ENCODE results near the gene SFTPA1.
"Not testable (repeated sequence)": the region's sequence is repeated elsewhere in the genome, so short reads cannot be mapped to it uniquely, and the experiment has no call there.

The SFTPA1 gene

DNA sequence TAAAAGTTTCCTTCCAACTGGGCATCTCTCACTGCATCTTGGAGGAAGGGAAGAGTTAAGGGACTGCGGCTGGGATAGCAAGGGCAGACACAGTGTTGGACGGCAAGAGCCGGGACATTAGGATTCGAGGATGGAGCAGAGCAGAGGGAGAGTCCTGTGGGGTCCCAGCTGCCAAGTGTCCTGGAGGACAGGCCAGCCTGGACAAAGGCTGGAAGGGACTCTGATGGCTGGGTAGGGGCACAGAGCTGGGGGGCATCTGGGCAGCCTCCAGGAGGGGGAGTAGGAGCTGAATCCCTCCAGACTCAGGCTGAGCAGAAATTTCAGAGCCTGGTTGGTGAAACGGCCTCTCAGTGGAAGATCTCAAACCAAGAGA lies 19.2 kb downstream of the SFTPA1 start:
- H3K4me3 ChIP-seq (ENCODE audit: low read length): no peak overlapping the region
- TF ChIP-seq ZNF274 (IDR thresholded peaks at IDR 0.05; ENCODE audit: low read depth, low read length): no peak

DNA sequence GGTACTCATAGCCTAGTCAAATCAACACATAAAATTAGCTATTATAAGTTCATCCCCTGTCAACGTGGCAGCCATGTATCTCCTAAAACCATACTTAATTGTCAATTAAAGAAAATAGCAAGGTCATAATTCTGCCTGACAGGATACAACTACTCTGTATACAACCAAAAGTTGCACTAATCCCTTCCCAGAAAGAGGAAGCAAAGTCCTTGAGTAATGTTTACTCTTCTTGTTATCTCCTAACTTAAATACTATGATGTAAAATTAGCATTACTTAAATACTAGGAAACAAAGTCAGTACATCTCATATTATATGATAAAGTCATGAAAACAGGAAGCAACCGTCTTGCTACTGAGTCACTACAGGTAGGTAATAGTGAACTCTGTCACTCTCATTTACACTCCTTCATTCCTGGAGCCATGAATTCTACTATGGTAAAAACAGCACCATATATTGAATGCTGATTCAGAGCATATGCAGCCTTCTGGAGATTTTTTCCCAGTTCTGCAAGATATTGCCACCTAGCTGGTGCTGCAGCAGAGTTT lies 26.0 kb downstream of the SFTPA1 start:
- H3K4me3 ChIP-seq (ENCODE audit: low read length): not testable (repeated sequence)

DNA sequence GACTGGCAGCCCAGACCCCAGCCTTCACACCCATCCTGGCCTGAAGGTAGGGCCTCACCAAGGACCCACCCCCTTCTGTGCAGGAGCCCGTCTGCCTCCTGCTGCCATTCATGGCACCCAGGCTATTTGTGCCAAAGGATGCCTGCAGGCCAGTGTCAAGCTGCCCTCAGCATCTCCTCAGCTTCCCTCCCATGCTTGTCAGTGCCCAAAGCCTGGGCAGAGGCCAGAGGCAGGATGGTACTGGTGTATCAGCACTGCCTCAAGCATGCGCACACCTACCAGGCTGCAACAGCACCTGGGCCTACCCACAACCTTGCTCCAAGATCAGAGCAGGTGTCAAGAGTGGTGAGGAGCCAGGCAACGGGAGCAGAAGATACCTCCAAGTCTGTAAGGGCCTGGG lies 27.6 kb downstream of the SFTPA1 start:
- no peak overlapping the region for H3K4me3 ChIP-seq (ENCODE audit: low read length)
- no peak for TF ChIP-seq ZNF274 (IDR thresholded peaks at IDR 0.05; ENCODE audit: low read depth, low read length)

DNA sequence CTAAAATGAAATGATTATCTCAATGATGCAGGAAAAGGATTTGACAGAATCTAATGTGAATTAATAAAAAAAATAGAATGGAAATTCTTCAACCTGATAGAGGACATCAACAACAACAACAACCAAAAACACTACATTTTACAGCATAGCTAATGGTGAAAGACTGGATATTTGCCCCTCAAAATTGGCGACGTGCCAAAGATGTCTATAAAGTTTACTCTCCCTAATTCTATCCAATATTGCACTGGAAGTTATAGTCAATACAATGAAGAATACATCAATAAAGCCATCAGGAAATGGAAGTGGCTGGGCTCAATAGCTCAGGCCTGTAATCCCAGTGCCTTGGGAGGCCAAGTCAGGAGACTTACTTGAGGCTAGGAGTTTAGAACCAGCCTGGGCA lies 42.0 kb downstream of the SFTPA1 start:
- not testable (repeated sequence) for H3K4me3 ChIP-seq (ENCODE audit: low read length)

DNA sequence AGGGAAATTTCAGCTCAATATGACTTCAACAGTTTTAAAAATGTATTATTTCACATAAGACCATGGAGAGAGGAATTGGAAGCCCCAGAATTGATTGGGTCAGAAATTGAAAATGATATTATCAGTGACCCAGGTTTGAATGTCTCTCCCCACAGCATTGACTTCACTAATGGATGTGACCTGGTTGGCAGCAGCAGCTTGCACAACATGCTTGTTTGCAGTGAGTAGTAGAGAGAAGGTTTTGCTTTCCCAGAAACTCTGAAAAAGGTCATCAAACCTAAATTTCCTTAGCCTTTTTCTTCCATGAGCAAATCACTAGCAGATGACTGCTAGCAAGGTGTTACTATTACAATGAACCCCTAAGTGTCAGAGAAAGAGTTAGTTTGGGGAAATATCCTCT lies 52.5 kb downstream of the SFTPA1 start:
- not testable (repeated sequence) for H3K4me3 ChIP-seq (ENCODE audit: low read length)

DNA sequence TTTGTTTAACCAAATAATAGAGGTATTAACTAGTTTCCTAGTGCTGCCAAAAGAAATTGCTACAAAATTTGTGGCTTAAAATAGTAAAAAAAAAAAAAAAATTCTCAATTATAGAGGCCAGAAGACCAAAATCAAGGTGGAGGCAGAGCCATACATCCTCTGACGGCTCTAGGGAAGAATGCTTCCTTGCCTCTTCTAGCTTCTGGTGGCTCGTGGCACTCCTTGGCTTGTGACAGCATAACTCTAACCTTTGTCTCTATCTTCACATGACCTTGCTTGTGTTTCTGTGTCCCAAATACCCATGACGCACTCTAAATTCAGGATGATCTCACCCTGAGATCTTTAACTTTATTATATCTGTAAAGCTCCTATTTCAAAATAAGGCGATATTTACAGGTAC lies 53.9 kb downstream of the SFTPA1 start:
- H3K4me3 ChIP-seq (ENCODE audit: low read length): not testable (repeated sequence)
